Dedifferentiated amniotic fluid mesenchymal stem cell (primary cell): Measurements from ENCODE around the gene PSMD5.
A peak's percentile ranks its signal among the peaks of the same experiment; 100 is the strongest.
"Not testable (repeated sequence)": the region's sequence is repeated elsewhere in the genome, so short reads cannot be mapped to it uniquely, and the experiment has no call there.

ENCODE experiments used
- DNase-seq: peaks from one replicate; pipeline ENCODE4 v3.0.0-alpha.2; 2016; ENCODE audit errors: extremely low spot score

PSMD5 gene

DNA sequence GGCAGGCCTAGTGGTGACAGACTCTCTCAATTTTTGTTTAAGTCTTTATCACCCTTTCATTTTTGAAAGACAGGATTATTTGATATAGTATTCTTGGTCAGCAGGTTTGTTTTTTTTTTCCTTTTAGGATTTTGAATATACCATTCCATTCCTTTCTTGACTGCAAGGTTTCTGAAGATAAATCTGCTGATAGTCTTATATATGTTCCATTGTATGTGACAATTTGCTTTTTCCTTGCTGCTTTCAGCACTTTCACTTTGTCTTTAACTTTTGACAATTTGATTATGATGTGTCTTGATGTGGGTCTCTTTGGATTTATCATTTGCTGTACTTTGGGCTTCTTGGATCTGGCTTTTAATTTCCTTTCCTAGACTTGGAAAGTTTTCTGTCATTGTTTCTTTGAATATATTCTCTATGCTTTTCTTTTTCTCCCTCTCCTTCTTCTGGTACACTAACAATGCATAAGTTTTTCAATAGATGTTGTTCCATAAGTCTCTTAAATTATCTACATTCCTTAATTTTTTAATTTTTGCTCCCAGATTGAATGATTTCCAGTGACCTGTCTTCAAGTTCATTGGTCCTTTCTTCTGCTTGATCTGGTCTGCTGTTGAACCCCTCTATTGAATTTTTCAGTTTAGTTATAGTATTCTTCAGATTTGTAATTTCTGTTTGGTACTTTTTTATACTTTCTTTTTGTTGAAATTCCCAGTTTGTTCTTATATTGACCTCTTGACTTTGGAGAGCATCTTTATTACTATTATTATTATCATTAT, 34.9 kb downstream of the PSMD5 start:
- no peak for DNase-seq

DNA sequence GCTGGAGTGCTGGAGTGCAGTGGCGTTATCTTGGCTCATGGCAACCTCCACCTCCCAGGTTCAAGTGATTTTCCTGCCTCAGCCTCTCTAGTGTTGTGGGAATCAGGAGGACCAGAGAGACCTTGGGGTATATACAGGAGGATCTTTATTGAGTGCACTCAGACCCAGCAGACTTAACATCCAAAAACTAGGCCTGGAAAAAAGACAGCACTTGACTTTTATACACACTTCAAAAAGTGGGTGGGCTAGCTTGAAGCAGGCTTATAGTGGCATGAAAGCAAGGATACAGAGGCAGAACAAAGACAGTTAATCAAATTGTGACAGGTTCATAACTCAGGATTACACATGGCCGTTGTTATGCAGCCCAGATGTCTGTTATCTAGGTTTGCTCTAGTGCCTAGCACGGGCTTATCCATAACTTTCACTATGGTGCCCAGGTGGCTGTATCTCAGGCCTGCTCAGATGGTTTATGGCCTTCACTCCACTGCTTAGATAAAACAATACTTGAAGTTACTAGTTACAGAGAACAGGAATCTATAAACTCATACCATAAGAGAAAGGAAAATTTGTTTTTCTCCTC, 37.8 kb downstream of the PSMD5 start:
- DNase-seq = not testable (repeated sequence)

DNA sequence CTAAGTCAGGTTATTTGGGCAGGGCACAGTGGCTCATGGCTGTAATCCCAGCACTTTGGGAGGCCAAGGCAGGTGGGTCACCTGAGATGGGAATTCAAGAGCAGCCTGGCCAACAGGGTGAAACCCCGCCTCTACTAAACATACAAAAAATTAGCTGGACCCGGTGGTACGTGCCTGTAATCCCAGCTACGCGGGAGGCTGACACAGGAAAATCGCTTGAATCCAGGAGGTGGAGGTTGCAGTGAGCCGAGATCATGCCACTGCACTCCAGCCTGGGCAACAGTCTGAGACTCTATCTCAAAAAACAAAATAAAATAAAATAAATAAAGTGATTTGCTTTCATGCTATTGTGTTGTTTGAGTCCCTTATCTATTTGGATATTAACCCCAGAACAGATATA, 41.3 kb downstream of the PSMD5 start:
- no peak for DNase-seq

DNA sequence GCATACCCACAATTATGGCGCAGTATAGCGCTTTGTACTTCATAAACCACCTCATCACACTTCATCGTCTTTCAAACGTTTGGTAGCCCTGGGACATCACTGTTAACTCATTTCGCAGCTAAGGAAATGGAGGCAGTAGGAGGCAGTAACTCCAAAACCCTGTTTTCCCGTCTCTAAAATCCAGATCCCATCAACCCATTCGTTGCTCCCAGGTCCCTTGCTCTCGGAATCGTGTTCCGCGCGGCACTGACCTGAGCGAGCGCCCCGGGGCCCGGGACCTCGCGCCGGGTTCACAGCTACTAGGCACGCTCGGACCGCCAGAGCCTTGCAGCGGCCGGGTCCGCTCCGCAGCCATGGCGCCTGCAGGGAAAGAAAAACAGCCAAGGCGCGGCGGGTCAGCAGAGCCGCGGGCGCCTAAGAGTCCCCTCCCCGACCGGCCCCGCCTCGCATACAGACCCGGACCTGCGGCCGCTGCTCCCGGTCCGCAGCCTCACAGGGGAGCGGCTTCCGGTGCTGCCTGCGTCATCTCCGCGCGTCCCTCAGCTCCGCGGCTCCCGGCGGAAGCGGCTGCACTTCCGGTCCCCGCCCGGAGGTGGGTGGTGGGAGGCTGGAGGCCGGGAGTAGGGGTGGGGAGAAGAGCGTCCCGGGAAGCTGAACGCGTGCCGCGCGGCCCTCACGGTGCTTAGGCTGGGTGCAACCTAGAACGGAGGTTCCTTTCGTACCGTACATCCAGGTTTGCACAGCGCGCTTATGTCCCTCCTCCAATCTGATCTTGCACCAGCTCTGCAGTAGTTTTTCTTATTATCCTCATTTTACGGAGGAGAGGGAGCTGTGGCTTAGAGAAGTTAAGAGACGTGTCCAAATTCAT, 49.6 kb downstream of the PSMD5 start, which contains the start of gene FBXW2:
TSS of gene FBXW2 (minus strand) at position 519 of the 868 bp plus-strand sequence. CDS start 5,158 bp downstream, outside the sequence.
- peak; percentile 90 for DNase-seq

DNA sequence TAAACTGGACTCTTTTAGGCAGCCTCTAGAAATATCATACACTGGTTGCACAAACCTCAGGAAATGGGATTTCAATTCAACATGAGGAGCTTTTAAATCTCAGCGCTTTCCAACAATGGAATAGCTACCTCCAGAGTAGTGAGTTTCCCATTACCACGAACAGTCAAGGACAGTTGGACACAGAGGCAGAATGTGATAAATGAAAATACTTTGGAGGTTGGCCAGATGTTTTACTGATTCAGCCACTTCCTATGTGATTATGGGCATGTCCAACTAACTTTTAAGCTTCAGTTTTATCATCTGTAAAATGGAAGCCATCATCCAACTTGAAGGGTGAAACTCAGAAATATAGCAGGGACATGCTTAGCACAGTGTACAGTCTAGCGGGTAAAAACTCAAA, 51.6 kb downstream of the PSMD5 start:
- DNase-seq = no peak

DNA sequence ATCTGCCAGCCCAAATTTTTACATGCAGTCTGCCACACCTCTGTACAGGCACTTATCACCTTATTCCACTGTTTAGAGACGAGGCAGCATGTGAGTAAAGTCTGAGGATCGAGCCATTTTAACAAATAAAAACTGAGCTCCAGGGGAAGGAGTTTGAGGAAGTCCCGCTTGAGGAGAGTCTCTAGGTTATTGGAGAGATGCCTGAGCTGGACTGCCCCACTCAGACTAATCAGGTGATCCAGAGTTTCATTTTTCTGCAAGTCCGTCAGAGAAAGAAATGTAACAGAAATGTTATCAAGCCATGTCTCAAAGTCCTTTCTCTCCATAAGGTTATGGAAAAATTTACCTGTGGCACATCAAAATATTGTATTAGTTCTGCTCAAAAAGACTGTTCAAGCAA, 54.8 kb downstream of the PSMD5 start:
- DNase-seq = no peak

DNA sequence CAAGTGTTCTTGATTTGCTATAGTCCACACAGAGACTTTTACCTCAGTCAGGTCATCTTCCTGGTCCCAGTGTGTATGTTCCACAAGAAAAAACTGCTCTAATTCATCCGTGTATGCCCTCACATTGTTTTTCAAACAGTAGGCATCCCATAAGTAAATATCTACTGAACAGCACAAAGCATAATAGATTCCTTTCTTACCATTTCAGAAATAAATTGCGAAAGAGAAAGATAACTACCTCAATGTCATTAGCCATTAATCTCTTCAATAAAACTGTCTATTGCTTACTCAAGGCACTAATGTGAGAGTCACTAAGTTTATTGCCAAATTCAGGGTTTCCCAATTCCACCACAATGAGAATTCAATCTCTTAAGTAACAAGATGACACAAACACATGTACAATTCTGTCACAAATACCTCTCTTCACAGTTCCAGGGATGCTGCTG, 59.1 kb downstream of the PSMD5 start:
- DNase-seq = no peak

DNA sequence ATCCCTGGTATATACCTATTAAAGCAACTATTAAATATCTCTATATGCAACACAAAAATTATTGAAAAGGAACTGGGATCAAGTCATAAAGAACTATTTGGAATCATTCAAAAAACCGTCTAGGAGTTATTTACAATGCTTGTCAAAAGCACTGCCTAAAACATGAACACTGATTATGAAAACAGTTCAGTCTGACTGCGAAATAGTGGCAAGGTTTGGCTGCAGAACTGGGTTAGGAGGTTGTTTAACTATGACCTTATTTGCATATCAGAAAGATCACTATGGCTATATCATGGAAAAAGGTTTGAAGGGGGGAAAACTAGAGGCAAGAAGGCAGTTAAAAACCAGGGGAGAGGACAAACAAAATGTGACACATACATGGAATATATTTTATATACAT, 61.5 kb downstream of the PSMD5 start:
- DNase-seq = no peak

DNA sequence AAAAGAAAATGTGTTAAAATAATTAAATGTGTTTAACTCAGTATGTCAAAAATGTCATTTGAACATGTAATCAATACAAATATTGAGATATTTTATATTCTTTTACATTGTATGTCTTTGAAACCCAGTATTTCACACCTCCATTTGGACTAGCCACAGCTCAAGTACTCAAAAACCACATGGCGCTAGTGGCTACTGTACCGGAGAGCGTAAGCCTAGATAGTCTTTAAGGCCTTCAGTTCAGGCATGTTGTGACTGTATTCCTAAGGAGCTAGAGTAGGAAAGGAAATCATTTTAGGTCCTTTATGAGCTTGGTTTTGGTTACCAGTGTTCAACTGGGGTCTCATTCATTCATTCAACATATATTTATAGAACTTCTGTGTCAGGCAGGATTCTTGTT, 62.4 kb downstream of the PSMD5 start:
- DNase-seq = no peak

DNA sequence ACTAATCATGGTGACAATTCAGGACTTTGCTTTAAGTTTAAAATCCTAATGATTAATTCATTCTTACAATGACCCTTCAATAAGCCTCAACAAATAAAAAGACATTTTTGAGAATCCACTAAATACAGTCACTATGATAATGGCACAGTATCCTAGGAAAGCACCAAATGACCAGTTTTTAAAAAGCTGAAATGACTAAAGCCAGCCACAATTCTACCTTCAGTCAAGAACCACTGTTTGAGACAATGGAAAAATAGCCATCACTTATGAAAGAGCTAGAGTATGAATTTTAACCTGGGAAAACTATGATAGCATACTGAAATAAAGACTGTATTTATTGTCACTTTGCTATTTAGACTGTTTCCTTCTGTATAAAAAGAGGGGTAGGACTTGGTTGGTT, 63.5 kb downstream of the PSMD5 start:
- no peak for DNase-seq

DNA sequence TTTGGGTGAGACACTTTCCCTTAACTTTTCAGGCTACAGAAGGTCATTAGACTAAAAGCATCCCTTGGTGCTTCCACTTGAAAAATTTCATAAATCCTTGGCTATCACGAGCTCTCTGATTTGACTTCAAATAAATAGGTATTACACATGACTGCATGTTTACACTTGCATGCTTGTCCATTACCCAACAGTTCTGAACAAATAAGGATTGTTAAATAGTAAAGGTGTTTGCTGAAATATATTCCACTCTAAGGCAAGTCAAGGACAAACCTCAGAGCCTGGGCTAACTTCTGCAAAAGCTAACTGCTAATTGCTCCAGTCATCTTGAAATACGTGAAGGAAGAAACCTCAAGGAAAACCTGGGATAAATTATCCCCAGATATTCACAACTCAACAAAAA, 64.0 kb downstream of the PSMD5 start:
- DNase-seq = no peak

DNA sequence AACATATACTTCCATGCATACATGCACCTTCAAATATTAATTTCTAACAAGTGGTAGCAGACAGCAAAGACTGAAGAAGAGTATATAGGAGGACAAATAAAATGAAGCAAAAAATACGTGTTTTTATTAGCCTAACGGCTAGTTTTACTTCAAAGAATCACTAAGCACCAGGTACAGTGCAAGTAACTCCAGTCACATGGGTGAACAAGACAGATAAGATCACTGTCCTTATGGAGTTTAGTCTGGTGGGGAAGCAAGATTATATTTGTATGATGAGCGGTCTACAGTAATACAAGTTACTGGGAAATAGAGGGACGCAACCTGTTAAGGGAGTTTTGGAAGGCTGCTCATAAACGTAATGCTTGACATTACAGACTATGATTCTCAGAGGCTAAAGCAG, 65.5 kb downstream of the PSMD5 start:
- no peak for DNase-seq

DNA sequence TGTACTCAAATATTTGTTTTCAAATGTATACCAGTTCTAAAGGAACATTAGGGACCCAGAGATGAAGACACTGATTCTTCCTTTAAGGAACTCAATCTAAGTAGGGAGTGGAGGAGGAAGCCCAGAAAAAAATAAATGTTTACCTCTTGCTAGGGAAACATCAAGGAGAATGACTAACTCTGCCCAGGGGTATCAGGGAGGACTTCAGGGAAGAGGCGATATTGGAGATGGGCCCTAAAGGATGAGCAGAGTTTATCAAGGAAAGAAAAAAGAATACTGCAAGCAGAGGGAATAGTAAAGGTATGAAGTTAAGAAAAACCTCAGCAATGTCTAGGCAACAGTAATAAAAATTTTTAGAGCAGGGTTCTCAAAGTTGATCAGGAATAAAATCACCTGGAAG, 65.9 kb downstream of the PSMD5 start:
- DNase-seq = no peak

DNA sequence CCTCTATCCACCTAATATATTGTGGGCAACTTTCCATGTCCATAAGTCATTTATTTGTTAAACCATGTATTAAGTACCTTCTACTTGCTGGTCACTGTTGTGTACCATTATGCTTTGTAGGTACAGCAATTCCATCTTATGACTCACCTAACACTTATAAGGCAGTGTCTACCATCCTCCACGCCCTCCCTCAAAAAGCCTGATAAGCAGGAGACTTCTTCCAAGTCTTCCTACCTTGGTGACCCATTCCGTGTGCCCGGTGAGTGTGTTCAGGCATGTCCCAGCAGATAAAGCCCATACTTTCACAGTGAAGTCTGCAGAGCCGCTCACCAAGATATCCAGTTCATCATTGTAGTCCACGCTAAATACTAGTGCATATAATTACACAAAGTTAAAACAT, 66.9 kb downstream of the PSMD5 start:
- DNase-seq = no peak

DNA sequence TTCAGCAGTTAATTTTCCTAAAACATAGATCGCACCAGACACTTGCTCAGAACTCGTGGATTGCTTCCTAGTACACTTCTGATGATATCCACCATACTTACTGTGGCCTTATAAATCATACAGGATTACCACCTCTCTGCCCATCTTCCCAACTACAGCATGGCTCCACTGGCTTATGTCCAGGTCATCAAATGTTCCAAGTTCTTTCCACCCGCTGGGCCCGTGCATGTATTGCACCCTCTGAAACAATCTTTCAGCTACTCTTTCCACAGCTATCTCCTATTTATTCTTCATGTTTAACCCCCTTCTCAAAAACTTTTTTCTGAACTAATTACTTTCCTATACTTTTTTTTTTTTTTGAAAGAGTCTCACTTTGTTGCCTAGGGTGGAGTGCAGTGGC, 68.0 kb downstream of the PSMD5 start:
- no peak for DNase-seq

DNA sequence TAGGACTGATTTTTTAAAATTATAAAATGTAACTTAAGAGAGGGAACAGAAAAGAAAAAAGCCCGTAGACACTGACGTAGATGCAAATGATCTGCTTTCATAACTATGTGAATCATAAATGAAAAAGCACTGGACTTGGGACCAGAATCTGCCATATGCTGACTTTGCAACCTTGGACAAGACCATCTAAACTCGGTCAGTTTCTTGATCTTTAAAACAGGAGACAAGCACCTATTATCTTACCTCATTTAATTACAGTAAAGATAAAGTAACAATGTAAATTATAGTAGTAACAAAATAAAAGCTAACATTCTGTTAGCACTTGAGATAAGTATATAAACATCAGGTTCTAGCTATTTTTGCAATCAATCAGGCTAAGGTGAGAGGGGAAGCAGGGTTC, 69.5 kb downstream of the PSMD5 start:
- no peak for DNase-seq

DNA sequence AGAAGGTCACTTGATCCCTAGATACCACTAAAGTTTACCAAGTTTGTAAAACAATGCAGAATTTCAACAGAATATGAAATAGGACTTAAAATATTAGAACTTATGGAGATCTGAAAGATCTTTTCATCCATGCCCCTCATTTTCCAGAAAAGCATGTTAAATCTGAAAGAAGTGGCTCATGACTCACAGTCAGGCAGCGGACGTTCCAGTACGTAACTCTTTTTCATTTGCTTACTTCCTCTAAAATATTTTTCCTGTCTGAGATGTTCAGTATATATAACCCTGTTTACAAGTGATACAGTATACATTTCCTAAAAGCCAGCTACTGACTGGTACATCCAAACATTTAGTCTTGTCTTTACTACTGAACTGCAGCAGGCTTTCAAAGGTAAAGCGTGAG, 71.8 kb downstream of the PSMD5 start:
- no peak for DNase-seq

DNA sequence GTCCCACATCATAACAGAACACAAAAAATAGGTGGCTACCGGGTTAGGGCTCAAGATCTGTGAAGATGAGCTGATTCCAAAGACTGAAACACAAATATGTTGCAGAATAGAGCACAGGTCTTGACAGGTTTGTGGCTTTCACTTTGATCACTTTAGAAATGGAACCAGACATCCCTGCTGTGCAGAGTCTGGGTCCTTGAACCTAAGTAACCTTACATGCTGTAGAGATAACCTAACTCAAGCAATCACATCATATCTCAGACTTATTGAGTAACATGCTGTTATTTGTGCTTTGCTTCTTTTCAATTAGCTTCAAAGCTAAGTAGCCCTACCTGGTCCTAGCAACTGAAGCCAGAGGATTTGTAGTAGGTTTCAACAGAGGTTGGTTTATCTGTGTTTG, 73.8 kb downstream of the PSMD5 start:
- DNase-seq = no peak

DNA sequence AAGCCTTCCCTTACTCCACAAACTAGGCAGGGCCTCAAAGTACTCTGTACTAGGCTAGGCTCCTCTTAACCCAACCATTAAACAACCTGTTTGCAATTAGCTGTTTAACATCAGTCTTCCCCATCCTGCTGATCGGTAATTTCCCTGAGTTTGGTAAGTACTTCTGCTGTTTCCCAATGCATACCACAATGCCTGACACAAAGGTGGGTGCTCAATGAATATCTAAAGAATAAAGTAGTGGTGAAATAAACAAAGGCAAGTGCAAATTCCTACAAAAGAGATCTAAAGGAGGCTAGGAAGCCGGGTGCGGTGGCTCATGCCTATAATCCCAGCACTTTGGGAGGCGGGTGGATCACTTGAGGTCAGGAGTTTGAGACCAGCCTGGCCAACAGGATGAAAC, 74.5 kb downstream of the PSMD5 start:
- DNase-seq = no peak

DNA sequence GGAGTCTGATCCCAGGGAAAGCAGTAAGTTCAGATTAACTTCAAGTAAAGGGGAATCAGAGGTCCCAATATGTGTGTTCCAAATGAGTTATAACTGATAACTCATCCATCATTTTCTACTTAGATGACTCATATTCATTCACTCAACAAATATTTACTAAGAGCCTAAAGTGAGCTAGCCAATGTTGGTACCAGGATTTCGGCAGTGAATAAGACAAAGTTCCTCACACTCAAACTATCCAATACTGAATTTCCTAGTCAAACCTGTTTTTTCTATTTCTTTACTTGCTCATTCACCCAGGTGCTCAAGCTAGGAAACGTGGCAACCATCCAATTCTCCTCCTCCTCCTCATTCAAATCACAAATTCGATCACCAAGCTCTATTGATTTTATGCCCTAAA, 75.3 kb downstream of the PSMD5 start:
- no peak for DNase-seq
